ENCODE data around the gene CSRNP3. TPM values are rescaled to one million over a fixed set of nuclear protein-coding genes. Genes with fewer than 3 reads are reported as not detected.

Gene CSRNP3
- total RNA-seq, 1 donor from 2014 or later, result 14.6 TPM

GRCh38 chr2:165452327-165452726, 17.2 kb upstream of the CSRNP3 start:
- H3K27me3 Mint-ChIP-seq (ENCODE audit: unreplicated experiment), result no peaks in the 10 kb centered on the region
- H3K4me3 Mint-ChIP-seq (ENCODE audit: unreplicated experiment), result no peak overlapping the region
- DNase-seq (ENCODE audit: low spot score), result no peak
- H3K4me1 Mint-ChIP-seq (ENCODE audit: unreplicated experiment), result peaks cover 21% of the 10 kb centered on the region
- TF ChIP-seq, protein P1, sequence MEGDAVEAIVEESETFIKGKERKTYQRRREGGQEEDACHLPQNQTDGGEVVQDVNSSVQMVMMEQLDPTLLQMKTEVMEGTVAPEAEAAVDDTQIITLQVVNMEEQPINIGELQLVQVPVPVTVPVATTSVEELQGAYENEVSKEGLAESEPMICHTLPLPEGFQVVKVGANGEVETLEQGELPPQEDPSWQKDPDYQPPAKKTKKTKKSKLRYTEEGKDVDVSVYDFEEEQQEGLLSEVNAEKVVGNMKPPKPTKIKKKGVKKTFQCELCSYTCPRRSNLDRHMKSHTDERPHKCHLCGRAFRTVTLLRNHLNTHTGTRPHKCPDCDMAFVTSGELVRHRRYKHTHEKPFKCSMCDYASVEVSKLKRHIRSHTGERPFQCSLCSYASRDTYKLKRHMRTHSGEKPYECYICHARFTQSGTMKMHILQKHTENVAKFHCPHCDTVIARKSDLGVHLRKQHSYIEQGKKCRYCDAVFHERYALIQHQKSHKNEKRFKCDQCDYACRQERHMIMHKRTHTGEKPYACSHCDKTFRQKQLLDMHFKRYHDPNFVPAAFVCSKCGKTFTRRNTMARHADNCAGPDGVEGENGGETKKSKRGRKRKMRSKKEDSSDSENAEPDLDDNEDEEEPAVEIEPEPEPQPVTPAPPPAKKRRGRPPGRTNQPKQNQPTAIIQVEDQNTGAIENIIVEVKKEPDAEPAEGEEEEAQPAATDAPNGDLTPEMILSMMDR (IDR thresholded peaks at IDR 0.05; ENCODE audit: unreplicated experiment), result no peak
- H3K36me3 Mint-ChIP-seq (ENCODE audit: low read depth, unreplicated experiment), result no peaks in the 10 kb centered on the region
- H3K27ac Mint-ChIP-seq (ENCODE audit: unreplicated experiment), result no peak overlapping the region
- no peaks in the 10 kb centered on the region for H3K9me3 Mint-ChIP-seq (ENCODE audit: unreplicated experiment)

DNA sequence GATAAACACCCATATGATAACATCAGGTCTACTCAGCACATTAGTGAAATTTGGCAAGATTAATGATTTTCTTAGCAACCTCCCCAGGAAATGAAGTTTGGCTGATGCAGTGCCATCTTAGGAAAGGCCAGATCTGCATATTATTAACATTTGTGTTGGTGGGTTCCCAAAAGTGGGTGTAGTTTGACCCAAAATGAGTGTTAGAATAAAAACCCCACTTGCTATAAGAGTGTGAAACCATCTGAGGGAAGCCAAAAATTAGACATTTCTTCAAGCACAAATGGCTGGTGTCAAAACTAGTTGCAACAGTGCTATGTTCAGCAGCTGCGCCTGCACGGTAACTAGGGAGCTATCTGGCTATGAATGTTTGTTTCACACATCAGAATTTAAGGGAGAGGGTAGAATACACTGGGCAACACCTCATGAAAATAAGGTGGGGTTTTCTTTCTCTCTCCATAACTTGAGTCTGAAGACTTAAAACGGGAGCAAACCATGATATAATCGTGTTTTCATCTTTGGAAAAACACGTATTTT, 15.9 kb upstream of the CSRNP3 start:
- Mint-ChIP-seq H3K4me3 (ENCODE audit: unreplicated experiment) (no peak overlapping the region), H3K36me3 (ENCODE audit: low read depth, unreplicated experiment) (no peaks in the 10 kb centered on the region), H3K27me3 (ENCODE audit: unreplicated experiment) (no peaks in the 10 kb centered on the region), H3K27ac (ENCODE audit: unreplicated experiment) (no peak overlapping the region), H3K9me3 (ENCODE audit: unreplicated experiment) (no peaks in the 10 kb centered on the region), H3K4me1 (ENCODE audit: unreplicated experiment) (peaks cover 21% of the 10 kb centered on the region)
- DNase-seq (ENCODE audit: low spot score), result no peak
- TF ChIP-seq, protein P1 (IDR thresholded peaks at IDR 0.05; ENCODE audit: unreplicated experiment), result no peak

DNA sequence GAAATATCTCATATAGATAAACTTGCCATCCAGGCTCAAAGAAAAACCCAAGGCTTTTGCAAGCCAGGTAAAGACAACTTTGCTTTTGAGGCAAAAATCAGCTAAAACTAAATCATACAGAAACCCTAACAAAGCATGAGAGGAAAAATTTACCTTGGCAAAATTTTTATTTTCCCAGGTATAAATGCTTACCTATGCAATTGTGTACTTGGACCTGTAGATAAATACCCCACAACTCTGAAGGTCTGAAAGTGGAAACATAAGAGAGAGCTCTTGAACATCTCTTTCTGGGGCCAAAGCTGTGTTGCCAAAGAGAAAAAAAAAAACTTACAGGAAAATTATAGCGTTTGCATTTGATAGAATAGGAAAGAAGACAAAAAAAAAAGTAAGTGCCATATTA, 14.6 kb upstream of the CSRNP3 start:
- H3K27me3 Mint-ChIP-seq (ENCODE audit: unreplicated experiment), result no peaks in the 10 kb centered on the region
- no peak overlapping the region for H3K4me3 Mint-ChIP-seq (ENCODE audit: unreplicated experiment)
- H3K27ac Mint-ChIP-seq (ENCODE audit: unreplicated experiment), result no peak overlapping the region
- H3K36me3 Mint-ChIP-seq (ENCODE audit: low read depth, unreplicated experiment), result no peaks in the 10 kb centered on the region
- DNase-seq (ENCODE audit: low spot score), result no peak
- TF ChIP-seq, protein P1 (IDR thresholded peaks at IDR 0.05; ENCODE audit: unreplicated experiment), result no peak
- H3K4me1 Mint-ChIP-seq (ENCODE audit: unreplicated experiment), result peaks cover 14% of the 10 kb centered on the region
- no peaks in the 10 kb centered on the region for H3K9me3 Mint-ChIP-seq (ENCODE audit: unreplicated experiment)

- no peak overlapping the region for H3K27ac Mint-ChIP-seq (ENCODE audit: unreplicated experiment)
- no peaks in the 10 kb centered on the region for H3K9me3 Mint-ChIP-seq (ENCODE audit: unreplicated experiment)
- no peaks in the 10 kb centered on the region for H3K36me3 Mint-ChIP-seq (ENCODE audit: low read depth, unreplicated experiment)
- no peaks in the 10 kb centered on the region for H3K27me3 Mint-ChIP-seq (ENCODE audit: unreplicated experiment)
- DNase-seq (ENCODE audit: low spot score), result no peak
- H3K4me3 Mint-ChIP-seq (ENCODE audit: unreplicated experiment), result no peak overlapping the region
- H3K4me1 Mint-ChIP-seq (ENCODE audit: unreplicated experiment), result peaks cover 4% of the 10 kb centered on the region
- TF ChIP-seq, protein P1 (IDR thresholded peaks at IDR 0.05; ENCODE audit: unreplicated experiment), result no peak
These were observed 13.5 kb upstream of the CSRNP3 start for GRCh38 chr2:165456027-165456426.

DNA sequence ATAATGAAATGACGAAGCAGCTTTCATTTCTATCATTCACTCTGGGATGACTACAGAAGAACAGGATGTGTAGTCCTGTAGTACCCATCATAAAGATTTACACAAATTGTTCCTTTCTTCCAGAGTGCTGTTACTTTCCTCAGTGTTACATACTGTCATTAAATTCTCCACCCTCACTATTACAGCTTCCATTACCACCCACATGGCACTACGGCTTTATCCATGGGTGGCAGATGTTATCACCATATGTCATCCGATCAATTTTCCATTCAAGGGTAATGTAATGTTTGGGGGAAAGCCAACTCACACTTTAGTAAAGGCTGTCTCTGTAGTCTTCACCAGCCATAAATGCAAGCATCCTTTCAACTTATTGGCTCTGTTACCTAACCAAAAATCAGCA, 7.1 kb upstream of the CSRNP3 start:
- Mint-ChIP-seq H3K27ac (ENCODE audit: unreplicated experiment) (no peak overlapping the region), H3K36me3 (ENCODE audit: low read depth, unreplicated experiment) (no peaks in the 10 kb centered on the region), H3K4me3 (ENCODE audit: unreplicated experiment) (no peak overlapping the region), H3K9me3 (ENCODE audit: unreplicated experiment) (no peaks in the 10 kb centered on the region), H3K4me1 (ENCODE audit: unreplicated experiment) (no peaks in the 10 kb centered on the region), H3K27me3 (ENCODE audit: unreplicated experiment) (no peaks in the 10 kb centered on the region)
- DNase-seq (ENCODE audit: low spot score), result no peak
- TF ChIP-seq, protein P1 (IDR thresholded peaks at IDR 0.05; ENCODE audit: unreplicated experiment), result no peak
